OCI-LY3 (cell line): ENCODE data around the gene TIMD4.

Source experiments
- EZH2phosphoT487 ChIP-seq: fragments of 200-600 bp; shearing (Covaris generic); IDR thresholded peaks from 2 replicates; pipeline ENCODE4 v1.6.1; 2018; ENCODE audit warnings: antibody characterized with exemption, mixed run types, low read depth
- TF ChIP-seq, protein P1 (sequence below): fragments of 200-600, 300-600 bp; sonication (generic); IDR thresholded peaks from 2 replicates; pipeline ENCODE4 v1.5.1; 2014; ENCODE audit warnings: antibody characterized with exemption, low read length, low read depth

DNA sequence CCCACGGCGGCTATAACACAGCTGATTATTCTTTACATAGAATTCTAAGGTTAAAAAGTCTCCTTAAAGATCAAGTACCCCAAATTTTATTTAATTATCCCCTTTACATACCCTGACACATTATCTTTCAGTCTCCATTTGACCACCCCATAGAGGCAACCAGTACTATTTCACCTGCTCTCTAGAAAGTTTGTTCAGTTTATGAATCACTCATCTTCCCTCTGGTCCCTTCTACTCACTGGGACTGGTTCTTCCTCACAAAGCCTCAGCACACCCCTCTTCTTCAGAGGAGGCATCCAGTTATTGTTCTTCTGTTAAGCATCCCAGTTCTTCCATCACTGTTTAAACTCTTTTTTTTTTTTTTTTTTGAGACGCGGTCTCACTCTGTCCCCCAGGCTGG lies 70.2 kb downstream of the TIMD4 start:
- TF ChIP-seq, protein P1, sequence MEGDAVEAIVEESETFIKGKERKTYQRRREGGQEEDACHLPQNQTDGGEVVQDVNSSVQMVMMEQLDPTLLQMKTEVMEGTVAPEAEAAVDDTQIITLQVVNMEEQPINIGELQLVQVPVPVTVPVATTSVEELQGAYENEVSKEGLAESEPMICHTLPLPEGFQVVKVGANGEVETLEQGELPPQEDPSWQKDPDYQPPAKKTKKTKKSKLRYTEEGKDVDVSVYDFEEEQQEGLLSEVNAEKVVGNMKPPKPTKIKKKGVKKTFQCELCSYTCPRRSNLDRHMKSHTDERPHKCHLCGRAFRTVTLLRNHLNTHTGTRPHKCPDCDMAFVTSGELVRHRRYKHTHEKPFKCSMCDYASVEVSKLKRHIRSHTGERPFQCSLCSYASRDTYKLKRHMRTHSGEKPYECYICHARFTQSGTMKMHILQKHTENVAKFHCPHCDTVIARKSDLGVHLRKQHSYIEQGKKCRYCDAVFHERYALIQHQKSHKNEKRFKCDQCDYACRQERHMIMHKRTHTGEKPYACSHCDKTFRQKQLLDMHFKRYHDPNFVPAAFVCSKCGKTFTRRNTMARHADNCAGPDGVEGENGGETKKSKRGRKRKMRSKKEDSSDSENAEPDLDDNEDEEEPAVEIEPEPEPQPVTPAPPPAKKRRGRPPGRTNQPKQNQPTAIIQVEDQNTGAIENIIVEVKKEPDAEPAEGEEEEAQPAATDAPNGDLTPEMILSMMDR: no peak
- no peak for TF ChIP-seq EZH2phosphoT487
